HG03060 (cell line): ENCODE measurements around the gene ECI1.

Experiments used
- ATAC-seq: cut with Tn5 transposase; IDR thresholded peaks from one replicate; pipeline ENCODE4 v1.9.1; 2021; ENCODE audit warnings: low read depth, moderate number of reproducible peaks; ENCODE audit not compliant: unreplicated experiment

Gene ECI1

DNA sequence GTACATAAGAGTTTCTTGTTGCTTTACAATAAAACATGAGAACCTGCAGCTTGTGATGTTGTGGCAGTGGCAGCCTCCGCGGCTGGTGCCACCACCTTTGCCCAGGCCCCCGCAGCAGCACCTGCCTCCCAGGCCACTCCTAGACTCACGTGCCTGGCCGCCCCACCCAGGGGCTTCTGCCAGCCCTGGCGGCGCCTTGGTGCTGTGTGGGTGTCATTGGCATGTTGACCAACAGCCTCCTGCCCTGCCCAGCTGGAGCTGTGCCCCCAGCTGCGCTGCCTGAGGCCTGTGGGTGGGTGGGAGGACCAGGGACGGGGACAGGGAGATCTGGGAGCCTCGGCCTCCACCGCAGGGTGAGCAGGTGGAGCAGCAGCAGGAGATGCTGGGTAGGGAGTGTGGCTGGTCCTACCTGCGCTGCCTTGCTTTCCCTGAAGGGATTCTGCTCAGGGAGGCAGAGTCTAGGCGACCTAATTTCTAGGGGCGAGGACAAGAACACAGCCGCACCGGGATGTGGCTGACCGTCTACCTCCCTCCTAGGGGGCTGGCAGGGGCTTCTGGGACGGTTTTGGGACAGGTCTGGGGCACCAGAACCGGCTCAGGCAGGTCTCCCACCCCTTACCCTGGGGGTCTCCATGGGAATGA is 15.6 kb downstream of the ECI1 start:
- no peak for ATAC-seq

DNA sequence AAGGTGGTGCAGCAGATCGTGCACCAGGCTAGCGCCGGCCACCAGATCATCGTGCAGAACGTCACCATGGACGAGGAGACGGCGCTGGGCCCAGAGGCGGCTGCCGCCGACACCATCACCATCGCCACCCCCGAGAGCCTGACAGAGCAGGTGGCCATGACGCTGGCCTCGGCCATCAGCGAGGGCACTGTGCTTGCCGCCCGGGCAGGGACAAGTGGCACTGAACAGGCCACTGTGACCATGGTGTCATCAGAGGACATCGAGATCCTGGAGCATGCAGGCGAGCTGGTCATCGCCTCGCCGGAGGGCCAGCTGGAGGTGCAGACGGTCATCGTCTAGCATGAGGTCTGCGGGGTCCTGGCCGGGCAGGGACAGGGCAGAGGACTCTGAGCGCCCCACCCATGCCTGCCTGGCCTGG is 16.1 kb downstream of the ECI1 start:
- no peak for ATAC-seq

DNA sequence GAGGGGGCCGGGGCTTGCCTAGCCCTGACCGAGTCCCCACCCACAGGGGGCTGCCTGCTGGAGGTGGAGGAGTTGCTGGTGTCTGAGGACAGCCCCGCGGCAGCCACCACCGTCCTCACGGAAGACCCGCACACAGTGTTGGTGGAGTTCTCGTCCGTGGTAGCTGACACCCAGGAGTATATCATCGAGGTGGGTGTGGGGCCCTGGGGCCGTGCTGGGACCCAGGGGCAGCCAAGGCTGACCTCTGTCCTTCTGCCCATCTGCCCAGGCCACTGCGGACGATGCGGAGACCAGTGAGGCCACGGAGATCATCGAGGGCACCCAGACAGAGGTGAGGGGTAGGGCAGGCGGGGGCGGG is 16.6 kb downstream of the ECI1 start:
- no peak for ATAC-seq

DNA sequence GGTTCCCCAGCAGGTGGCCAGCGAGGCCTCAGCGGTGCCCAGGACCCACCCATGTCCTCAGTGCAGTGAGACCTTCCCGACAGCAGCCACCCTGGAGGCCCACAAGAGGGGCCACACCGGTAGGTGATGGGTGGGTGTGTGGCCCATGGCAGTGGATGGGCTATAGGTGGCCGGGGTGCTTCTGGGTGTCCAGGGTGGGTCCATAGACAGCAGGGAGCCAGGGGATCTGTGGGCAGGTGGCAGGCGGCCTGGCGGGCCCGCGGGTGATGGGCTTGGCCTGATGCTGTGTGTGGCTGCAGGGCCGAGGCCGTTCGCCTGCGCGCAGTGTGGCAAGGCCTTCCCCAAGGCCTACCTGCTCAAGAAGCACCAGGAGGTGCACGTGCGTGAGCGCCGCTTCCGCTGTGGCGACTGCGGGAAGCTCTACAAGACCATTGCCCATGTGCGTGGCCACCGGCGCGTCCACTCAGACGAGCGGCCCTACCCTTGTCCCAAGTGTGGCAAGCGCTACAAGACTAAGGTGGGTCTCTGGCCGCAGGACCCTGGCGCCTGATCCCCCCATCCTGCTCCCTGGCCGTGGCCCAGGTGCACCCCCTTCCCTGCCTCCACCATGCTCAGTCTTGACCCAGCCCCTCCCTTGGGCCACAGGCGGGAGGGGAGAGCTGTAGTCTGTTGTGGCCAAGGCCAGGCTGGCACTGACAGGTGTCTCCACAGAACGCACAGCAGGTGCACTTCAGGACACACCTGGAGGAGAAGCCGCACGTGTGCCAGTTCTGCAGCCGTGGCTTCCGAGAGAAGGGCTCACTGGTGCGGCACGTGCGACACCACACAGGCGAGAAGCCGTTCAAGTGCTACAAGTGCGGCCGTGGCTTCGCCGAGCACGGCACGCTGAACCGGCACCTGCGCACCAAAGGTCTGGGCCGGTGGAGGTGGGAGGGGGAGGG is 17.2 kb downstream of the ECI1 start:
- no peak for ATAC-seq

DNA sequence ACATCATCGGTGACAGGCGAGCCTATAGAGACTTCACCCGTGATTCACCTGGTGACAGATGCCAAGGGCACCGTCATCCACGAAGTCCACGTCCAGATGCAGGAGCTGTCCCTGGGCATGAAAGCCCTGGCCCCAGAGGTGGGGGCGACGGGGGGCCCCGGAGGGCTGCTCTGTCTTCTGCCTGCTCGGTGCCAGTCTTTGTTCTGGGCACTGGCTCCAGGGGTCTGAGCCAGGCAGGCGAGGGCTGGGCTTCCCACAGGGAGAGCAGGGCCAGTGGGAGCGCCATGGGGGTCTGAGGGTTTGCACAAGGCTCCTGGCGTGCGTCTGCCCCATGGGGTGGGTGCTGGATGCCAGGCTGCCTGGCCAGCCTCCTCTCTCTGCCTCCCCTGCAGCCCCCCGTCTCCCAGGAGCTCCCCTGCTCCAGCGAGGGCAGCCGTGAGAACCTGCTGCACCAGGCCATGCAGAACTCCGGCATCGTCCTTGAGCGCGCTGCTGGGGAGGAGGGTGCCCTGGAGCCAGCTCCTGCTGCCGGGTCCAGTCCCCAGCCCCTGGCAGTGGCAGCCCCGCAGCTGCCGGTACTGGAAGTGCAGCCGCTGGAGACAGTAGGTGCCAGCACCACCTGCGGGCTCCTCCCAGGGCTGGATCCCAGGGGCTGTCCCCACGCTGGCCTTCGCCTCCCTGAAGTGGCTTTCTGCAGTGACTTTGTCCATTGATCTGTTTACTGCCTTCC is 18.2 kb downstream of the ECI1 start:
- no peak for ATAC-seq

DNA sequence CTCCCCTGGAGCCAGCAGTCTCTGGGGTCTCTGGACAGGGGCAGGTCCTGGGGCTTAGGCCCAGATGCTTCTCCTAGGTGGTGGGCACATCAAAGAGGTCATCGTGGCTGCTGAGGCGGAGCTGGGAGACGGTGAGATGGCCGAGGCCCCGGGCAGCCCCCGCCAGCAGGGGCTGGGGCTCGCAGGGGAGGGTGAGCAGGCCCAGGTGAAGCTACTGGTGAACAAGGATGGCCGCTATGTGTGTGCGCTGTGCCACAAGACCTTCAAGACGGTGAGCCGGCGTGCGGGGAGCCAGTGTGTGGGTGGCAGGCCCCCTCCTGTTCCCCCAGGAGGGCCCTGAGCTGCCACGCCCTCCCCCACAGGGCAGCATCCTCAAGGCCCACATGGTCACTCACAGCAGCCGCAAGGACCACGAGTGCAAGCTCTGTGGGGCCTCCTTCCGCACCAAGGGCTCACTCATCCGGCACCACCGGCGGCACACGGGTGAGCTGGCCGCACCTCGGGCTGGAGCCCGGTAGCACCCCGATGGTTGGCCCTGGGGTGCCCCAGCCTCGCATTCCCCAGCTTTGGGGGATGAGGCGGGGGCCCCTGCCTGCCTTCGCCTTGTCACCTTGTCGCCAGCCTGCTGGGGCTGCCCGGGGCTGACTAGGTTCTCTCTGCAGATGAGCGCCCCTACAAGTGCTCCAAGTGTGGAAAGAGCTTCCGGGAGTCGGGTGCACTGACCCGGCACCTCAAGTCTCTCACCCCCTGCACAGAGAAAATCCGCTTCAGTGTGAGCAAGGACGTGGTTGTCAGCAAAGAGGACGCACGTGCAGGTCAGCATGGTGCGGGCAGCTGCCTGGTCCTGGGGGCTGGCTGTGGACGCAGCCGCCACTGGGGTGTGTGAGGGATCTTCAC is 19.0 kb downstream of the ECI1 start:
- no peak for ATAC-seq

DNA sequence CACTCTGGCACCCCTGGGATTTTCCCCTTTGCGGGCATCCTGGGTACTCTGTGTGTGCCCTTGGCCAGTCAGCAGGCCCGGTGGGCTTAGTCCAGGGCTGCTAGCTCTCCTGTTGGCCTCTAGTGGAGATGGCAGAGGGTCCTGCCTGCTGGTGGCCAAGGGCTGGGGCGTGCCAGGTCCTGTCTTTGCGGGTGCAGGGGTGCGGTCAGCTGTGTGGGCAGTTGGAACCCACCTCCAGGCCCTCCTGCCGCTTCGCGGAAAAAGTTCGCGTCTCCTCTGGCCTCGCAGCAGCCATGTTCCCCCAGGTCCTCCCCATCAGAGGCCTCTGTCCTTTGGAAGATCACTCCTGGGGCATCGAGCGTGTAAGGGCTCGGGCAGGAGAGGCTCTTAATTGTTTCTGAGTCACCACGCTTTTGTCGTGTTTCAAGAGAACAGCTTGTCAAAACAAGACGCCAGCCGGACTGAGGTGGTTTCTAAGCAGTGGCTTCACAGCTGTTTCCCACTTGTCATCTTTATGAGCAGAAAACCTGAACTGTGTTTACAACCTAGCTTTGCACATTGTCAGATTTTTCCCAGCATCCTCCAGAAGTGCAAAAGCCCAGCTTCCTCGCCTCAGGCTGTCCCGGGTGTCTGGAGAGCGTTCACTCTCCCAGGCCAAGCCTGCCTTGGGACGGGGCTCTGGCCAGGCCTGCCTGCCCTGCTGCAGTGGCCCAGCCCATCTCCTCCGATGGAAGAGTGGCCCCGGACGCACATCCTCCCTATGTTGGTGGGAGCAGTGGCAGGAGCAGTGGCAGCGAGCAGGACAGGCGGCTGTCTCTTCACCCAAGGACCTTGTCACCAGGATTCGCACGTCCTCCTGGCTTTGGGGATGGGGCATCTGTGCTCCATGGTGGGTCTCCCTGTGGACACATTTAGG is 20.1 kb downstream of the ECI1 start:
- ATAC-seq, result no peak

DNA sequence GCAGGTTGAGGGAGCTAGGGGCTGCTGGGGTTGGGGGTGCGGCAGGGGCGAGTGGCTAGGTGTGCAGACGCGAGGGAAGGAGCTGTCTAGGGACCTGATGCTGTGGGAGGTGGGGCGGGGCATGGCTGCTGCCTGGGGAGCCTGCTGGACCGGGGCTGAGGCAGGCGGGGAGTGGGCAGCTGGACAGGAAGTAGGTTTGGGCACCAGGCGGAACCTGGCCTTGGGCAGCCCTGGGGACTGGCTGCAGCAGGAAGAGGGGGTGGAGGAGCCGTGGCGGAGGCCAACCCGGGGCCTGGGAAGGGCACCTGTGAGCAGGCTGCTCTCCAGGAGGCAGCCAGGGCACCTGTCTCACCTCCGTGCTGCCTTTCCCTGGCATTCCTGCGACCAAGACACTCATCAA is 21.0 kb downstream of the ECI1 start:
- no peak for ATAC-seq

DNA sequence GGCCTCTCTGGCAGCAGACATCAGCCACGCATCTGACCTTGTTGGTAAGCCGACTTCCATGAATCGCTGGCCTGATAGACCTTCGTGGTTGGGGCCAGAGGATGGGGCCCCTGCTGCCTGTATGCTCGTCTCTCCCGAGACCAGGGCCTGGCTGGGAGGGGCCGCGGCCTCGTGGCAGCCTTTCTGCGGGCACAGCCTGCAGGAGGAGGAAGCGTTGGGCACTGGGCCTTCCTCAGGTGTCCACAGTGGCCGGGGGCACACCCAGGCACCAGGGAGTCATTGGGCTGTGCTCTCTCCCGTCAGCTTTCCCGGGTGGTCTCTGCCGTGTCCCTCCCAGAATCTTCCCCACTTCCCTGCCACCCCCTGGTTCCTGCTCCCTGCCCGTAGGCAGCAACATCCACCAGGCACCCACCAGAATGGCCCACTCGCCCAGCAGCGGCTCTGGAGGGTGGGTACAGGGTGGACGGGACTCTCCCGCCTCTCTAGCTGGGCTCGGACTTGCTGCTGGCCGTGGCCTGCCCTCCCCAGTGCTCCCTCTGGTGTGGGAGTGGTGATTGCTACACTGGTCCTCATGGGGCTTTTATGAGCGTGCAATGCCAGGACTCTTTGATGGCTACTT is 21.6 kb downstream of the ECI1 start:
- no peak for ATAC-seq

DNA sequence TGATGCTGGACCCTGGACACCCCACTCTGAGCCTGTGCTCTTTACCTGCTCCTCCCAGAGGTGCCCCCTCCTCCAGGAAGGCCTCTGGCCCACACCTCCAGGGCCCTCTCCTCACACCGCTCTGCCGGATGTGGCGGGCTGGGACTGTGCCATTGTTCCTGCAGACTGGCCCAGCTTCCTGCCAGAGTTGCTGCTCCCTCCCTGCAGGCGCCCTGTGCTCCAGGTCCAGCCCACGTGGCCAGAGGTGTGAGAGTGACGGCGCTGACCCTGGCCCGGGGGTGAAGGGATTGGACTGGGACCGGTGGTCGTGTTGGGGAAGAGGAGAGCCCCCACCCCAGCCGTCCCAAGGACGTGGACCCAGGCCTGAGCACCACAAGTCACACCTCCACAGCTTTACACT is 22.3 kb downstream of the ECI1 start:
- no peak for ATAC-seq

DNA sequence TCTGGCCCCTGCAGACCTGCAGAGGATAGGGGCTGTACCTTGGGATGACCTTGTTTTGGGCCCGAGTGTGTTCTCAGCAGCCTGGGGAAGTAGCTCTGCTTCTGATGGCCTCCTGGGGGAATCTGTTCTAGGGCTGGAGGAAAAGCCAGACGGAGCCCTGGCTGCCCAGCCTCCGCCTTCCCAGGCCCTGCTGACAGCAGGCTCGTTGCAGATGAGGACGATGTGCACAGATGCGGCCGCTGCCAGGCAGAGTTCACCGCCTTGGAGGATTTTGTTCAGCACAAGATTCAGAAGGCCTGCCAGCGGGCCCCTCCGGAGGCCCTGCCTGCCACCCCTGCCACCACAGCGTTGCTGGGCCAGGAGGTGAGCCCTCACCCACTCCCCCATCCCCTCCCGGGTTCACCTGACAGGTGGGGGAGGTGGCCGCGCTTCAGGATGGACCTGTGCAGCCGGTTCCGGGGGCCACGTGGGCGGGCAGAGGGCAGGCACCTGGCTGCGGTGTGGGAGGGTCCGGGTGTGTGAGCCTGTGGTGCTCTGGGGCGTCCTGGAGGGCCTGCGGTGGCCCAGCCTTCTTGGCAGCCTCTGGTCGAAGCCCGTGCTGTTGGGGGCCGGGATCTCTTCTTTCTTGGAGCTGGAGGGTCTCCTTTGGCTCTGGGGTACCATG is 23.1 kb downstream of the ECI1 start:
- ATAC-seq, result no peak

DNA sequence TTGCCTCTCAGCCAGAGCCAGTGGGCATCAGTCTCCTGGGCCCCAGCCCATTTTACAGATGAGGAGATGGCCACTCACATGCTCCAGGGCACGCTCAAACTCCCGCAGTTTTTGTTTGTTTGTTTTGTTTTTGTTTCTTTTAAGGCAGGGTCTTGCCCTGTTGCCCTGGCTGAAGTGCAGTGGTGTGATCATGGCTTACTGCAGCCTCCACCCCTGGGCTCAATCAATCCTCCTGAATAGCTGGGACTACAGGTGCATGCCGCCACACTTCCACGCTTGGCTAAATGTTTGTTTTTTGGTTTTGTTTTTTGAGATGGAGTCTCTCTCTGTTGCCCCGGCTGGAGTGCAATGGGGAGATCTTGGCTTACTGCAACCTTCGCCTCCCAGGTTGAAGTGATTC is 24.5 kb downstream of the ECI1 start:
- no peak for ATAC-seq

DNA sequence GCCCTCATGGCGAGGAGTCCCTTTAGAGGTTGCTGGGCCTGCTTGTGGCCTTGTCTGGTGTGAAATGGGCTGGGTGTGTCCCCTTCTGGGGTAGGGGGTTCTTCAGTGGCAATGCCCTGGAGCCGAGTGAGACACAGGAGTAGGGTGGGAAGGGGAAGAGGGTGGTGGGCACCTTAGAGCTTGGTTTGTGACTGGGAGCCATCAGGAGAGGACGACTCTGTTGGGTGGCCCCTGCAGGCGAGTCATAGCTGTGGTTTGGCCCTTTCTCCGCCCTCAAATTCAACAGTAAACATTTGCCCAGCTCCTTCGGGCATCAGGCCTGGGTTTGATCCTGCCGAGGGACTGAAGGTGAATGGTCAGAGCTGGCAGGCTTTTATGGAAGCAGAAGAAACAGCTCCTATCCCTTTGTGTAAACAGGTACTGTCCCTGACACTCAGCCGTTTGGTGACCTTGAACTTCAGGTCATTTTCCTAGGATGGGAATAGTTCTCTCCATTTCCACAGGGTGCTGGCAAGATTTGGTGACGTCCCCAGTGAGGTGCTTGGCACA is 25.1 kb downstream of the ECI1 start:
- no peak for ATAC-seq

DNA sequence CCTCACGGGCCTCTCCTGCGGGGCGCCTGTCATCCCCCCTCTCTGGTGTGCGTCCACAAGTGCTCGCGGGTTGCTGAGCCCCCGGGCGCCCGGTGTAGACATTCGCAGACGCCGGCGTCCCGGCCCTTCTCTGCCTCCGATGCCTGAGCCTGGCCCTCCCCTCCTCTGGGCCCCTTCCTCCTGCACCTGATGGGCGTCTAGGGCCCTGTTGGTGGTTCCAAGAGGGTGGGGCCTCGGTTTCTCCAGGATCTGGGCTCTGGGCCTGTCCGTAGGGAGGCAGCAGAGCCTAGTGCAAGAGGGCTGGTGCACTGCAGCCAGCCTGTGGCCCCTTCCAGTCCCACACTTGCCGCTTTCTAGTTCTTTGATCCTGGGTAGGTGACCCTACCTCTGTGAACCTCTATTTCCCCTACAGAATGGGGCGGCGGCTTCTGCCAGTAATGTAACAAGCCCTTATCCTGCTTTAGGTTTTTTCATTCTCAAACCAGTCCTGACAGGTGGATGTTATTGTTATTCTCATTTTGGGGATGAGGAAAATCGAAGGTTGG is 27.4 kb downstream of the ECI1 start:
- no peak for ATAC-seq

DNA sequence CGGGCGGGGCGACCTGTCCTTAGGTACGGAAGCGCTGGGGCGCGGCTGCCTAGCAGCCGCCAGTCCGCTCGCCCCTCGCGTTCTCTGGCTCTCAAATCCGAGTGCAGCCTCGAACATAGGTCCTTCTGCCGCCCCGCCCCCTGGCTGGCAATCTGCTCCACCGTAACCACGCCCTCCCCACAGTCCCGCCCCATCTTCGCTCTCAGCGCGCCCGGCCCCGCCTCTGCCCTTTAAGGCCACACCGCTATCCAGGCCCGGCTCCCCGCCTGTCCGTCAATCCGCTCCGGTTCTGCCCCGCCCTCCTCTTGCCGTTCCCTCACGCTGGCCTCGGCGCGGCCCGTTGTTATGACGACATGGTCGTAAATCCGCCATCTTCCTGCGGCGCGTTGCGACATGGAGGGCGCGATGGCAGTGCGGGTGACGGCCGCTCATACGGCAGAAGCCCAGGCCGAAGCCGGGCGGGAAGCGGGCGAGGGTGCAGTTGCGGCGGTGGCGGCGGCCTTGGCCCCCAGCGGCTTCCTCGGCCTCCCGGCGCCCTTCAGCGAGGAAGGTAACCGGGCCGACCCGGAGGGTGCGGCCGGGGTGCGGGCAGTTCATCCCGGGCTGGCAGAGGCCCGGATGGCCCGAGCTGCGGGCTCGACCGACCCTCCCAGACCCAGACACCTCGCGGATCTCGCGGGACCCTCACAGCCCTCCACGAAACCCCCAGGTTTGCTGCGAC is 28.0 kb downstream of the ECI1 start, which contains the start of gene E4F1:
Gene E4F1, plus strand, starts transcription at position 371 of the 721 bp plus-strand sequence. Its CDS starts 23 bp downstream, at position 394.
- ATAC-seq, result peak; percentile 91

DNA sequence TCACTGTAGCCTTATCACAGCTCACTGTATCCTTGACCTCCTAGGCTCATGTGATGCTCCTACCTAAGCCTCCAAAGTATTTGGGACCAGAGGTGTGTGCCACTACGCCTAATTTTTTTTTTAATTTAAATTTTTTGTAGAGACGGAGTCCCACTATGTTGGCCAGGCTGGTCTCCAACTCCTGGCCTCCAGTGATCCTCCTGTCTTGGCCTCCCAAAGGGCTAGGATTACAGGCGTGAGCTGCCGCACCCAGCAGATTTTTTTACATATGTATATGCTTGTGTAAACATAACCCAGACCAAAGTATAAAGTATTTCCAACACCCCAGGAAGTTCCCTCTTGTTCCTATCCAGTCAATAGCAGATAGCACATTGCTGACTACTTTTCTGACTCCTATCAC is 35.1 kb downstream of the ECI1 start:
- no peak for ATAC-seq

DNA sequence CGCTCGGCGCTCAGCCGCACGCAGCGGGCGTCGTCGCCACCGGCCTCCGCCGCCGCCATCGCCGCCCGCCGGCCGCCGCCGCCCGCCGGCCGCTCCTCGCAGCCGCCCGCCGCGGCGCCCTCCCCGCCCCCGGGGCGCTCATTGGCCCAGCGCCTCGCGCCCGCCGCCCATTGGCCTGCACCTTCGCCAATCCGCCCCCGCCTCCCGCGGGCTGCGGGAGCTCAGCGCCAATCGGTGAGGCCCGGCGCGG is 36.7 kb downstream of the ECI1 start, which contains the start of gene PGP:
Gene PGP, minus strand, starts transcription at position 122 of the 250 bp plus-strand sequence. Its CDS starts 63 bp downstream, at position 59.
- ATAC-seq, result no peak
